HG03354 (cell line): ENCODE measurements around the gene CCDC112.

ENCODE experiments used
- ATAC-seq: cut with Tn5 transposase; IDR thresholded peaks from one replicate; pipeline ENCODE4 v1.9.1; 2021; ENCODE audit warnings: mild to moderate bottlenecking; ENCODE audit not compliant: unreplicated experiment, poor library complexity, severe bottlenecking

The CCDC112 gene

GRCh38 chr5:115296124-115297022, at the start of gene CCDC112:
Gene CCDC112, minus strand, starts transcription at chr5:115296654. Its CDS starts 111 bp downstream, at chr5:115296543.
- peak; percentile 85 for ATAC-seq

- no peak for ATAC-seq
Measured at GRCh38 chr5:115345344-115345743, 48.9 kb upstream of the CCDC112 start.

- no peak for ATAC-seq
Measured at GRCh38 chr5:115343855-115344254, 47.4 kb upstream of the CCDC112 start.

GRCh38 chr5:115342590-115343377, 46.3 kb upstream of the CCDC112 start:
- ATAC-seq = no peak

- no peak for ATAC-seq
Measured at GRCh38 chr5:115341745-115342144, 45.3 kb upstream of the CCDC112 start.

GRCh38 chr5:115338851-115339250, 42.4 kb upstream of the CCDC112 start:
- no peak for ATAC-seq

- ATAC-seq = no peak
Measured at GRCh38 chr5:115337882-115338281, 41.4 kb upstream of the CCDC112 start.

- ATAC-seq = no peak
Measured at GRCh38 chr5:115336964-115337363, 40.5 kb upstream of the CCDC112 start.

- no peak for ATAC-seq
Measured at GRCh38 chr5:115336201-115336720, 39.8 kb upstream of the CCDC112 start.

GRCh38 chr5:115335301-115335700, 38.8 kb upstream of the CCDC112 start:
- ATAC-seq = no peak

- no peak for ATAC-seq
Measured at GRCh38 chr5:115333164-115333563, 36.7 kb upstream of the CCDC112 start.

GRCh38 chr5:115330830-115331229, 34.4 kb upstream of the CCDC112 start:
- no peak for ATAC-seq

GRCh38 chr5:115329475-115329874, 33.0 kb upstream of the CCDC112 start:
- no peak for ATAC-seq

- ATAC-seq = peak; percentile 59
Measured at GRCh38 chr5:115328617-115329274, 32.3 kb upstream of the CCDC112 start.

- ATAC-seq = no peak
Measured at GRCh38 chr5:115325296-115325959, 29.0 kb upstream of the CCDC112 start.

- no peak for ATAC-seq
Measured at GRCh38 chr5:115324021-115324420, 27.6 kb upstream of the CCDC112 start.

- no peak for ATAC-seq
Measured at GRCh38 chr5:115322729-115323128, 26.3 kb upstream of the CCDC112 start.

GRCh38 chr5:115321309-115321708, 24.9 kb upstream of the CCDC112 start:
- no peak for ATAC-seq

GRCh38 chr5:115320515-115320914, 24.1 kb upstream of the CCDC112 start:
- no peak for ATAC-seq

- no peak for ATAC-seq
Measured at GRCh38 chr5:115320006-115320405, 23.6 kb upstream of the CCDC112 start.
